Gastroesophageal sphincter (tissue), 3 donors: ENCODE measurements around the gene CEP89.
"Not testable (repeated sequence)": the region's sequence is repeated elsewhere in the genome, so short reads cannot be mapped to it uniquely, and the experiment has no call there.

ENCODE experiments used
- EP300 ChIP-seq: sonication (generic); formaldehyde crosslinking; IDR thresholded peaks from one replicate; pipeline ENCODE4 v1.6.1; 2017; ENCODE audit warnings: antibody characterized with exemption, mild to moderate bottlenecking
- POLR2A ChIP-seq, 2 donors: fragments of 450-650 bp; IDR thresholded peaks; one replicate each; pipeline ENCODE4 v1.6.1; 2017; ENCODE audit warnings: antibody characterized with exemption in 2 of 2, mild to moderate bottlenecking in 2 of 2, moderate library complexity in 1 of 2
- POLR2AphosphoS5 ChIP-seq: sonication (generic); formaldehyde crosslinking; IDR thresholded peaks from one replicate; pipeline ENCODE4 v1.6.1; 2017; ENCODE audit warnings: antibody characterized with exemption
- TF ChIP-seq, protein P1 (sequence below), 4 experiments: fragments of 200-600 bp in 2 of 4; fragments of 450-650 bp in 2 of 4; sonication (generic) in 1 of 4; IDR thresholded peaks; one replicate each; pipeline ENCODE4 v1.5.1; 2017 to 2019; ENCODE audit warnings: antibody characterized with exemption in 4 of 4, mild to moderate bottlenecking in 2 of 4, moderate library complexity in 2 of 4

- not testable (repeated sequence) for TF ChIP-seq POLR2AphosphoS5; POLR2A (IDR thresholded peaks at IDR 0.05); EP300
- TF ChIP-seq, protein P1, sequence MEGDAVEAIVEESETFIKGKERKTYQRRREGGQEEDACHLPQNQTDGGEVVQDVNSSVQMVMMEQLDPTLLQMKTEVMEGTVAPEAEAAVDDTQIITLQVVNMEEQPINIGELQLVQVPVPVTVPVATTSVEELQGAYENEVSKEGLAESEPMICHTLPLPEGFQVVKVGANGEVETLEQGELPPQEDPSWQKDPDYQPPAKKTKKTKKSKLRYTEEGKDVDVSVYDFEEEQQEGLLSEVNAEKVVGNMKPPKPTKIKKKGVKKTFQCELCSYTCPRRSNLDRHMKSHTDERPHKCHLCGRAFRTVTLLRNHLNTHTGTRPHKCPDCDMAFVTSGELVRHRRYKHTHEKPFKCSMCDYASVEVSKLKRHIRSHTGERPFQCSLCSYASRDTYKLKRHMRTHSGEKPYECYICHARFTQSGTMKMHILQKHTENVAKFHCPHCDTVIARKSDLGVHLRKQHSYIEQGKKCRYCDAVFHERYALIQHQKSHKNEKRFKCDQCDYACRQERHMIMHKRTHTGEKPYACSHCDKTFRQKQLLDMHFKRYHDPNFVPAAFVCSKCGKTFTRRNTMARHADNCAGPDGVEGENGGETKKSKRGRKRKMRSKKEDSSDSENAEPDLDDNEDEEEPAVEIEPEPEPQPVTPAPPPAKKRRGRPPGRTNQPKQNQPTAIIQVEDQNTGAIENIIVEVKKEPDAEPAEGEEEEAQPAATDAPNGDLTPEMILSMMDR (IDR thresholded peaks at IDR 0.05) = not testable (repeated sequence)
These were observed 10.7 kb upstream of the CEP89 start for GRCh38 chr19:32982488-32982887.
